H1 (cell line): ENCODE measurements around the gene PLCB1. TPM values are rescaled to one million over a fixed set of nuclear protein-coding genes. Genes with fewer than 3 reads are reported as not detected.

Experiments
- CREB1 ChIP-seq: IDR thresholded peaks from 2 replicates; pipeline ENCODE4 v1.6.1; 2012; ENCODE audit warnings: inconsistent platforms
- HDAC2 ChIP-seq, 2 experiments: fragments of 300-600 bp in 1 of 2; sonication (generic) in 1 of 2; IDR thresholded peaks; 2 replicates each; pipeline ENCODE4 v1.6.1; 2011 to 2012; ENCODE audit warnings: low read depth in 2 of 2, low read length in 2 of 2, mild to moderate bottlenecking in 2 of 2, moderate library complexity in 2 of 2, borderline replicate concordance in 1 of 2, inconsistent platforms in 1 of 2
- KDM4A ChIP-seq: IDR thresholded peaks from one replicate; pipeline ENCODE4 v1.7.1; 2012; ENCODE audit warnings: low read depth, mild to moderate bottlenecking, moderate library complexity, low read length, inconsistent platforms; ENCODE audit not compliant: severe bottlenecking
- NANOG ChIP-seq: IDR thresholded peaks from 2 replicates; pipeline ENCODE4 v1.6.1; 2011; ENCODE audit warnings: low read length, low read depth, mild to moderate bottlenecking, inconsistent platforms; ENCODE audit not compliant: insufficient read depth, poor library complexity, severe bottlenecking
- POLR2AphosphoS5 ChIP-seq: IDR thresholded peaks from 2 replicates; pipeline ENCODE4 v1.6.1; 2011; ENCODE audit warnings: low read depth, low read length
- RFX5 ChIP-seq: IDR thresholded peaks from 2 replicates; pipeline ENCODE4 v1.6.1; 2011; ENCODE audit warnings: low read depth, low read length, improper control_type of control experiment, borderline replicate concordance
- RNF2 ChIP-seq: fragments of 200-900, 300-1000 bp; sonication (generic); IDR thresholded peaks from 2 replicates; pipeline ENCODE4 v1.7.1; 2016; ENCODE audit warnings: borderline replicate concordance, low read depth, mild to moderate bottlenecking, antibody characterized with exemption, low read length; ENCODE audit not compliant: poor library complexity, severe bottlenecking; ENCODE audit errors: missing control alignments
- SUZ12 ChIP-seq: fragments of 200-600 bp; sonication (generic); IDR thresholded peaks from 2 replicates; pipeline ENCODE4 v1.6.1; 2012; ENCODE audit warnings: mild to moderate bottlenecking, inconsistent platforms, low read length, moderate library complexity, mixed read lengths
- TCF12 ChIP-seq: IDR thresholded peaks from 2 replicates; pipeline ENCODE4 v1.6.1; 2011; ENCODE audit warnings: low read depth, mild to moderate bottlenecking, low read length
- polyA plus RNA-seq, 7 experiments: library from polyadenylated mRNA; depleted of rRNA in 3 of 7; stranded (reverse) in 5 of 7; unstranded in 2 of 7; fragments of >200 nt in 5 of 7; fragments of 200-250 nt in 2 of 7; gene quantifications; 1 replicate in 5 of 7; 2 replicates in 1 of 7; 4 replicates in 1 of 7; pipeline versions ENCODE4 v1.2.1 to v1.2.3, GENCODE V29; 2011 to 2013; ENCODE audit warnings: missing spikeins in 2 of 7, mixed read lengths in 2 of 7
- total RNA-seq: library from RNA; stranded (reverse); fragmentation: NEBNext Ultra II Directional; extraction: Animal tissue kit (Norgen Biotek cat#: 25700); gene quantifications from 2 replicates; pipeline ENCODE4 v1.2.1, GENCODE V29; 2021

The PLCB1 gene
- total and polyA plus RNA-seq, 2 of the 8 experiments (the other 6 are each of a cell fraction or from before 2014, with no cell fraction given): 2.6 to 9.1 TPM

DNA sequence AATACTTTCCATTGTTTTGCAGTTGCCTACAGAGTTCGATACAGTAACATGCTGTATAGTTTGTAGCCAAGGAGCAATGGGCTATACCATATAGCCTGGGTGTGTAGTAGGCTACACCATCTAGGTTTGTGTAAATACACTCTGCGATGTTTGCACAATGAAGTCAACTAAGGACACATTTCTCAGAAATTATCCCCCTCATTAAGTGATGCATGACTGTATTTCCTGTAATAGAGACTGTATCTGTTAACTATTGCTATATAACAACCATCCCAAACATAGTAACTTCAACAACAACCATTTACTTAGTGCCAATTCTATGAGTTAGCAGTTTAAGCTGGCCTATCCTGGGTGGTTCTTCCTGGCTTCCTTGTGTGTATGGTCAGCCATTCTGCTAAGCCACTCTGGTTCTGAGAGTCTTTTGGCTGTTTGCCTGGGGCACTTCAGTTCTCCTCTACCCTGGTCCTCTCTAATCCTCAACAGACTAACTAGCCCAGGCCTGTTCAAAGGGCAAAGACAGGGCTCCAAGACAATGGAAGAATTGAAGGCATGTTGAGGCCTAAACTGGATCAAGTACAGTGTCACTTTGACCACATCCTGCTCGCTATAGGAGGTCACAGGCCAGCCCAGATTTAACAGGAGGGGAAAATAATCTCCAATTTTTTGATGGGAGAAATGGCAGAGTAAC, 124.0 kb downstream of the PLCB1 start (continued):
- TF ChIP-seq CREB1 (no peak), HDAC2 (IDR thresholded peaks at IDR 0.05; ENCODE audit: borderline replicate concordance in 1 of 2, low read depth in 2 of 2, low read length in 2 of 2) (no peak), RFX5 (no peak), NANOG (no peak), SUZ12 (no peak), KDM4A (no peak), POLR2AphosphoS5 (no peak), RNF2 (no peak), TCF12 (no peak)
